ENCODE data around the gene STXBP2. TPM values are rescaled to one million over a fixed set of nuclear protein-coding genes. Genes with fewer than 3 reads are reported as not detected.

The STXBP2 gene
- total and polyA plus RNA-seq, 9 of the 15 experiments (the other 6 are each of a cell fraction or from before 2014, with no cell fraction given): 2.5 to 163 (median 71.3) TPM

DNA sequence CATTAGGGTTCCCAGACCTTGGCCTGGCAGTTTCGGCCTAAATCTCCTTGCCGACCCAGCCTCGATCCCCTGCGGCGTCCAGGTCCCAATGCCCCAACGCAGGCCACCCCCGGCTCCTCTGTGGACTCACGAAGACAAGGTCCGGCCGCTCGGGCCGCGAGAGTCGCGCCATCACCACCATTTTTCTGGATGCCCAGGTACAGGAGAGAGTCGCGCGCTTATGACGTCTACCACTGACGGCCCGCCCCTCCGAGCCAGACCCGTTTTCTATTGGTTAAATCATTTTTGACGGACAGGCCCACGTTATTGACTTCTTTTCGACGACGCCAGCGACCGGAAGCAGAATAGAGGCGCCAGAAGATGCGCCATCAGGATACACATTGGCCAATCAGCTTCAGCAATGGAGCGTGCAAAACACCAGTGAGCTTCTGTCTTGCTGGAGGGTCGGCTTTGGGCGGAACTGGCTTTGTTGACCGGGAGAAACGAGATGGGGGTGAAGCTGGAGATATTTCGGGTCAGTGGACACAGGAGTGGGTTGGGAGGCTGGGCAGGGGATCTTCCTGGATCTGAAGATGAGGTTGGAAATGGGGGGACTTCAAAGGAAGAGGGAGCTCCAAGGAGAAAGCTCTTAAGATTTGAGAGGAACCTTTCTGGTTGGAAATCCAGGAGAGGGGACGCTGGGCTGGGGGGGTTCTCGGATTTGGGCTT lies 7.4 kb upstream of the STXBP2 start, which contains the start of the genes PET100 and XAB2 (continued):
- TF ChIP-seq CLOCK (CRISPR knock-in tag; IDR thresholded peaks at IDR 0.05; ENCODE audit: borderline replicate concordance): no peak
- TF ChIP-seq LARP7 (IDR thresholded peaks at IDR 0.05): no peak
- TF ChIP-seq, protein P1, sequence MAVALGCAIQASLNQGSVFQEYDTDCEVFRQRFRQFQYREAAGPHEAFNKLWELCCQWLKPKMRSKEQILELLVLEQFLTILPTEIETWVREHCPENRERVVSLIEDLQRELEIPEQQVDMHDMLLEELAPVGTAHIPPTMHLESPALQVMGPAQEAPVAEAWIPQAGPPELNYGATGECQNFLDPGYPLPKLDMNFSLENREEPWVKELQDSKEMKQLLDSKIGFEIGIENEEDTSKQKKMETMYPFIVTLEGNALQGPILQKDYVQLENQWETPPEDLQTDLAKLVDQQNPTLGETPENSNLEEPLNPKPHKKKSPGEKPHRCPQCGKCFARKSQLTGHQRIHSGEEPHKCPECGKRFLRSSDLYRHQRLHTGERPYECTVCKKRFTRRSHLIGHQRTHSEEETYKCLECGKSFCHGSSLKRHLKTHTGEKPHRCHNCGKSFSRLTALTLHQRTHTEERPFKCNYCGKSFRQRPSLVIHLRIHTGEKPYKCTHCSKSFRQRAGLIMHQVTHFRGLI (CRISPR knock-in tag; IDR thresholded peaks at IDR 0.05): no peak
- TF ChIP-seq E2F3 (CRISPR knock-in tag; IDR thresholded peaks at IDR 0.05): no peak
- peak; percentile 17; the same call in 1 of the 2 replicates for TF ChIP-seq PML (IDR thresholded peaks at IDR 0.05; ENCODE audit: low read length)
- no peak for TF ChIP-seq RHOXF2B (CRISPR knock-in tag; conservative IDR thresholded peaks at IDR 0.05)
- TF ChIP-seq PCBP2 (IDR thresholded peaks at IDR 0.05; ENCODE audit: low read depth, low read length, poor library complexity, severe bottlenecking): no peak
- peak; percentile 62 for TF ChIP-seq ARID4B (CRISPR knock-in tag; IDR thresholded peaks at IDR 0.05)
- peak; percentile 89 for TF ChIP-seq DIDO1 (tag; IDR thresholded peaks at IDR 0.05; ENCODE audit: low read depth)
- TF ChIP-seq SLC30A9 (CRISPR knock-in tag; IDR thresholded peaks at IDR 0.05): no peak
- no peak for TF ChIP-seq PRPF4 (IDR thresholded peaks at IDR 0.05; ENCODE audit: insufficient read depth, low read depth, low read length, poor library complexity, severe bottlenecking)
- TF ChIP-seq, protein P2, sequence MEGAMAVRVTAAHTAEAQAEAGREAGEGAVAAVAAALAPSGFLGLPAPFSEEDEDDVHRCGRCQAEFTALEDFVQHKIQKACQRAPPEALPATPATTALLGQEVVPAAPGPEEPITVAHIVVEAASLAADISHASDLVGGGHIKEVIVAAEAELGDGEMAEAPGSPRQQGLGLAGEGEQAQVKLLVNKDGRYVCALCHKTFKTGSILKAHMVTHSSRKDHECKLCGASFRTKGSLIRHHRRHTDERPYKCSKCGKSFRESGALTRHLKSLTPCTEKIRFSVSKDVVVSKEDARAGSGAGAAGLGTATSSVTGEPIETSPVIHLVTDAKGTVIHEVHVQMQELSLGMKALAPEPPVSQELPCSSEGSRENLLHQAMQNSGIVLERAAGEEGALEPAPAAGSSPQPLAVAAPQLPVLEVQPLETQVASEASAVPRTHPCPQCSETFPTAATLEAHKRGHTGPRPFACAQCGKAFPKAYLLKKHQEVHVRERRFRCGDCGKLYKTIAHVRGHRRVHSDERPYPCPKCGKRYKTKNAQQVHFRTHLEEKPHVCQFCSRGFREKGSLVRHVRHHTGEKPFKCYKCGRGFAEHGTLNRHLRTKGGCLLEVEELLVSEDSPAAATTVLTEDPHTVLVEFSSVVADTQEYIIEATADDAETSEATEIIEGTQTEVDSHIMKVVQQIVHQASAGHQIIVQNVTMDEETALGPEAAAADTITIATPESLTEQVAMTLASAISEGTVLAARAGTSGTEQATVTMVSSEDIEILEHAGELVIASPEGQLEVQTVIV (CRISPR knock-in tag; IDR thresholded peaks at IDR 0.05; ENCODE audit: borderline replicate concordance): no peak
- TF ChIP-seq KLF1 (tag; IDR thresholded peaks at IDR 0.05): peak; percentile 84
- TF ChIP-seq PHF21A (IDR thresholded peaks at IDR 0.05; ENCODE audit: borderline replicate concordance, low read depth): no peak
- no peak for TF ChIP-seq PRMT5 (CRISPR knock-in tag; IDR thresholded peaks at IDR 0.05)
- no peak for TF ChIP-seq ZNF197 (CRISPR knock-in tag; IDR thresholded peaks at IDR 0.05; ENCODE audit: low read depth)
